Right kidney (tissue), 1 donor: ENCODE data around the gene PRMT1.

Source experiments
- DNase-seq: peaks from one replicate; pipeline ENCODE4 v3.0.0-alpha.2; 2016

PRMT1 gene

GRCh38 chr19:49666120-49666444, 11.0 kb upstream of the PRMT1 start:
- no peak for DNase-seq

GRCh38 chr19:49667473-49667872, 9.6 kb upstream of the PRMT1 start:
- DNase-seq = no peak

- DNase-seq = no peak
These were observed 7.6 kb upstream of the PRMT1 start for GRCh38 chr19:49669516-49669915.

GRCh38 chr19:49672131-49672919, 4.7 kb upstream of the PRMT1 start:
- DNase-seq = peak; percentile 77

- peak; percentile 95 for DNase-seq
These were observed 811 bp upstream of the PRMT1 start for GRCh38 chr19:49676136-49676783.

- peak; percentile 96 for DNase-seq
These were observed 264 bp upstream of the PRMT1 start for GRCh38 chr19:49676784-49677230.

- DNase-seq = peak; percentile 79
These were observed 1.0 kb downstream of the PRMT1 start for GRCh38 chr19:49677901-49678674.

GRCh38 chr19:49678985-49679770, 2.1 kb downstream of the PRMT1 start:
- DNase-seq = no peak

- DNase-seq = no peak
These were observed 2.8 kb downstream of the PRMT1 start for GRCh38 chr19:49679771-49680413.

GRCh38 chr19:49680421-49681351, 3.6 kb downstream of the PRMT1 start:
- DNase-seq = peak; percentile 77

GRCh38 chr19:49681830-49682229, 4.8 kb downstream of the PRMT1 start:
- DNase-seq = no peak

GRCh38 chr19:49682274-49682673, 5.2 kb downstream of the PRMT1 start:
- no peak for DNase-seq

- no peak for DNase-seq
These were observed 6.8 kb downstream of the PRMT1 start for GRCh38 chr19:49683814-49684250.

GRCh38 chr19:49684251-49684982, 7.3 kb downstream of the PRMT1 start:
- no peak for DNase-seq

- DNase-seq = no peak
These were observed 8.0 kb downstream of the PRMT1 start for GRCh38 chr19:49684983-49685553.

- DNase-seq = no peak
These were observed 8.8 kb downstream of the PRMT1 start for GRCh38 chr19:49685845-49686332.

- no peak for DNase-seq
These were observed 9.5 kb downstream of the PRMT1 start for GRCh38 chr19:49686503-49687088.

GRCh38 chr19:49687150-49687549, 10.1 kb downstream of the PRMT1 start:
- no peak for DNase-seq
